HG02840 (cell line): Measurements from ENCODE around the gene INPPL1.
"Not testable (repeated sequence)": the region's sequence is repeated elsewhere in the genome, so short reads cannot be mapped to it uniquely, and the experiment has no call there.

ENCODE experiments used
- ATAC-seq: cut with Tn5 transposase; IDR thresholded peaks from one replicate; pipeline ENCODE4 v1.9.1; 2021; ENCODE audit warnings: mild to moderate bottlenecking, moderate library complexity, moderate number of reproducible peaks; ENCODE audit not compliant: unreplicated experiment, low FRiP score

The INPPL1 gene

GRCh38 chr11:72241291-72241781 lies 16.8 kb downstream of the INPPL1 start:
- no peak for ATAC-seq

GRCh38 chr11:72242141-72242540 lies 17.6 kb downstream of the INPPL1 start:
- ATAC-seq: no peak

GRCh38 chr11:72243173-72244059 lies 18.8 kb downstream of the INPPL1 start:
- no peak for ATAC-seq

GRCh38 chr11:72244060-72244360 lies 19.4 kb downstream of the INPPL1 start, which contains the start of gene PHOX2A:
TSS of gene PHOX2A (minus strand) at chr11:72244176. CDS start at chr11:72244004, 172 bp downstream.
- no peak for ATAC-seq

- no peak for ATAC-seq
These were observed 20.0 kb downstream of the INPPL1 start for GRCh38 chr11:72244361-72245262.

GRCh38 chr11:72245263-72245816 lies 20.8 kb downstream of the INPPL1 start:
- no peak for ATAC-seq

- ATAC-seq: no peak
These were observed 23.0 kb downstream of the INPPL1 start for GRCh38 chr11:72247584-72247983.

- ATAC-seq: no peak
These were observed 25.4 kb downstream of the INPPL1 start for GRCh38 chr11:72249961-72250360.

GRCh38 chr11:72250661-72251464 lies 26.3 kb downstream of the INPPL1 start:
- ATAC-seq: no peak

GRCh38 chr11:72251614-72252013 lies 27.0 kb downstream of the INPPL1 start:
- ATAC-seq: no peak

- no peak for ATAC-seq
These were observed 28.8 kb downstream of the INPPL1 start for GRCh38 chr11:72253392-72253791.

- no peak for ATAC-seq
These were observed 29.9 kb downstream of the INPPL1 start for GRCh38 chr11:72254299-72254993.

GRCh38 chr11:72257570-72257969 lies 33.0 kb downstream of the INPPL1 start:
- ATAC-seq: no peak

- no peak for ATAC-seq
These were observed 34.9 kb downstream of the INPPL1 start for GRCh38 chr11:72259490-72259889.

- no peak for ATAC-seq
These were observed 36.0 kb downstream of the INPPL1 start for GRCh38 chr11:72260574-72260973.

GRCh38 chr11:72263361-72263760 lies 38.8 kb downstream of the INPPL1 start:
- ATAC-seq: no peak

GRCh38 chr11:72265951-72266350 lies 41.4 kb downstream of the INPPL1 start:
- ATAC-seq: no peak

- not testable (repeated sequence) for ATAC-seq
These were observed 42.4 kb downstream of the INPPL1 start for GRCh38 chr11:72266960-72267359.

- no peak for ATAC-seq
These were observed 43.5 kb downstream of the INPPL1 start for GRCh38 chr11:72267956-72268617.
